Large intestine (tissue), 3 donors: Measurements from ENCODE around the gene TMEM151A. TPM values are rescaled to one million over a fixed set of nuclear protein-coding genes. Genes with fewer than 3 reads are reported as not detected.
"Not testable (repeated sequence)": the region's sequence is repeated elsewhere in the genome, so short reads cannot be mapped to it uniquely, and the experiment has no call there.

ENCODE experiments used
- DNase-seq, 2 donors: peaks; one replicate each; pipeline versions ENCODE4 v3.0.0 to v3.0.0-alpha.2; 2013
- H3K27ac ChIP-seq: one replicate; pipeline ENCODE4 v1.5.1; 2013; ENCODE audit warnings: low read length
- H3K27me3 ChIP-seq: 2 replicates; pipeline ENCODE4 v1.6.1; 2013; ENCODE audit warnings: low read length; ENCODE audit not compliant: control insufficient read depth, insufficient read depth
- H3K36me3 ChIP-seq: 2 replicates; pipeline ENCODE4 v1.6.1; 2013; ENCODE audit warnings: low read length; ENCODE audit not compliant: control insufficient read depth, insufficient read depth
- H3K4me1 ChIP-seq: one replicate; pipeline ENCODE4 v1.6.1; 2013; ENCODE audit warnings: low read length; ENCODE audit not compliant: control insufficient read depth, insufficient read depth
- H3K4me3 ChIP-seq: one replicate; pipeline ENCODE4 v1.5.1; 2013; ENCODE audit warnings: low read length
- H3K9me3 ChIP-seq: one replicate; pipeline ENCODE4 v1.6.1; 2013; ENCODE audit warnings: mild to moderate bottlenecking, low read depth, low read length, moderate library complexity; ENCODE audit not compliant: control insufficient read depth
- WGBS: methylation state at CpG from one replicate; pipeline ENCODE4 v1.1.5; 2013; ENCODE audit warnings: low lambda C conversion rate; ENCODE audit not compliant: insufficient coverage; 5-methylcytosine and 5-hydroxymethylcytosine counted together
- polyA plus RNA-seq: library from polyadenylated mRNA; unstranded; fragments of 120-200 nt; gene quantifications from one replicate; pipeline ENCODE4 v1.2.1, GENCODE V29; 2013

Gene TMEM151A
- polyA plus RNA-seq, 1 donor, result 3.1 TPM

GRCh38 chr11:66276619-66277018, 15.1 kb upstream of the TMEM151A start:
- no CpG with 5 or more reads among the region's 13 CpGs for WGBS
- DNase-seq, H3K27me3 ChIP-seq, H3K4me3 ChIP-seq, H3K27ac ChIP-seq, H3K4me1 ChIP-seq, H3K9me3 ChIP-seq: not testable (repeated sequence)
- H3K36me3 ChIP-seq, result peaks cover 49% of the 10 kb centered on the region

DNA sequence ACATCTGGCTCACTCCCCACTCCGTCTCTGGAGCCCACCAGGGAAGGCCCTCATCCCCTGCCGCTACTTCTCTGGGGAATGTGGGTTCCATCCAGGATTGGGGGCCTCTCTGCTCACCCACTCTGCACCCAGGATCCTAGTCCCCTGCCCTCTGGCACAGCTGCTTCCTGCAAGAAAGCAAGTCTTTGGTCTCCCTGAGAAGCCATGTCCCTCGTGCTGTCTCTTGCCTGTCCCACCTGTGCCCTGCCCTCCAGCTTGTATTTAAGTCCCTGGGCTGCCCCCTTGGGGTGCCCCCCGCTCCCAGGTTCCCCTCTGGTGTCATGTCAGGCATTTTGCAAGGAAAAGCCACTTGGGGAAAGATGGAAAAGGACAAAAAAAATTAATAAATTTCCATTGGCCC, 14.6 kb upstream of the TMEM151A start:
- DNase-seq, H3K4me3 ChIP-seq, H3K9me3 ChIP-seq, H3K4me1 ChIP-seq, H3K27me3 ChIP-seq, H3K27ac ChIP-seq: not testable (repeated sequence)
- WGBS, result no CpG with 5 or more reads among the region's 4 CpGs
- peaks cover 44% of the 10 kb centered on the region for H3K36me3 ChIP-seq

- no CpG with 5 or more reads among the region's 84 CpGs for WGBS
- no peaks in the 10 kb centered on the region for H3K9me3 ChIP-seq
- peaks cover 8% of the 10 kb centered on the region for H3K27me3 ChIP-seq
- DNase-seq, result peak; percentile 58 to 84
- H3K4me3 ChIP-seq, result peak within 1 kb of the TSS; percentile 22
- H3K27ac ChIP-seq, result peak within 1 kb of the TSS; percentile 56
- H3K4me1 ChIP-seq, result peaks cover 10% of the 10 kb centered on the region
- peaks cover 38% of the 10 kb centered on the region for H3K36me3 ChIP-seq
These were observed 14.0 kb upstream of the TMEM151A start, which contains the start of gene CNIH2 for GRCh38 chr11:66277471-66278362. Gene CNIH2, plus strand, starts transcription at chr11:66278175. Its CDS starts 282 bp downstream, at chr11:66278457.

GRCh38 chr11:66278363-66279091, 13.2 kb upstream of the TMEM151A start:
- Histone ChIP-seq H3K27ac (no peak overlapping the region), H3K4me3 (peak overlapping the region; percentile 9), H3K36me3 (peaks cover 36% of the 10 kb centered on the region), H3K9me3 (no peaks in the 10 kb centered on the region), H3K4me1 (peaks cover 10% of the 10 kb centered on the region), H3K27me3 (peaks cover 8% of the 10 kb centered on the region)
- no CpG with 5 or more reads among the region's 45 CpGs for WGBS
- DNase-seq, result no peak

DNA sequence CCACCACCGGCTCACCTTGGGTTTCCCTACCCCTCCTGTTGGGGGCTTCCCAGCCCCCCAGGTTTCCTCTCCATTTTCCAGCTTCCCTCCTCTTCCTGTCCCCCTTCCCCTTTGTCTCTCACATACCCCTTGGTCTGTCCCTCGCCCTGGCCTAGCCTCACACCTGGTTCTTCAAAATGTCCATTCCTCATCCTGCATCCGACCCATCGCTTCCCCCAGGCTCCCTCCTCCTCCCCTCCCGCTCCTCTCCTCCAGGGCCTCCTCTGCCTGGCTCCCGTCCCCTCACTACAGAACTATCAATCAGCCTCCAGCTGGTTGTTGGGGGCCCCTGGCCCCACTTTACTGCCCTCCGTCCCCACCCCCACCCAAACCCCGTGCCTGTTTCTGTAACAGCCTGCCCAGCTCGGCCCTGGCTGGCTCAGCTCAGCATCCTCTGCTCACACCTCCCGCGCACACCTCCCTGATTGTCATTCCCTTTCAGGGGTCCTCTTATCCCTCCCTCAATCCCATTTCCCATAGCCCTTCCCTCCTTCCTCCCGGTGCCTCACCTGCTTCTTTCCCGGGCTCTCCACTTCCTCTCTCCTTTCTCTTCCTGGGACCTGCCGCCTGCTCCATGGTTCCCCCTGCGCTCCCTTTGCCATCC, 12.5 kb upstream of the TMEM151A start:
- H3K4me1 ChIP-seq, result peaks cover 10% of the 10 kb centered on the region
- H3K36me3 ChIP-seq, result peaks cover 35% of the 10 kb centered on the region
- no peaks in the 10 kb centered on the region for H3K9me3 ChIP-seq
- H3K4me3 ChIP-seq, result peak overlapping the region; percentile 7
- 74% methylated on average over 2 of the region's 15 CpGs for WGBS
- H3K27me3 ChIP-seq, result peaks cover 8% of the 10 kb centered on the region
- H3K27ac ChIP-seq, result no peak overlapping the region
- no peak for DNase-seq

GRCh38 chr11:66280428-66280827, 11.3 kb upstream of the TMEM151A start:
- DNase-seq, result no peak
- no peaks in the 10 kb centered on the region for H3K9me3 ChIP-seq
- H3K4me1 ChIP-seq, result peaks cover 10% of the 10 kb centered on the region
- H3K36me3 ChIP-seq, result peaks cover 36% of the 10 kb centered on the region
- WGBS, result no CpG with 5 or more reads among the region's 14 CpGs
- H3K27me3 ChIP-seq, result peaks cover 8% of the 10 kb centered on the region
- H3K4me3 ChIP-seq, result no peak overlapping the region
- H3K27ac ChIP-seq, result no peak overlapping the region

DNA sequence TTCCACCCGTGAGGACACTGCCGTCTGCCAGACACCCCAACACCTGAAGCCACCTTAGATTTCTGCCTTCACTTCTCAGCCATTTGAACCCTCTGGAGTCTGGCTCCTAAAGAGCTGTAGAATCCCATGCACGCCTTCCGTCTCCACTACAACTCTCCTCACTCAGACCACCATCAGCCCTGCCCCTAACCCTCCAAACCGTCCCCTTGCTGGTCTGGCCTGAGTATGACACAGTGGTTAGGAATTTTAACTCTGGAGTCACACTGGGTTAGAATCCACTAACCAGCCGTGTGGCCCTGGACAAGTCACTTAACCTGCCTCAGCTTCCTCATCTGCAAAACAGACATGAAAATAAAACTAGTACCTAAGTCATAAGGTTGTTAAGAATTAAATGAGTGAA, 10.7 kb upstream of the TMEM151A start:
- H3K4me1 ChIP-seq, result peaks cover 10% of the 10 kb centered on the region

DNA sequence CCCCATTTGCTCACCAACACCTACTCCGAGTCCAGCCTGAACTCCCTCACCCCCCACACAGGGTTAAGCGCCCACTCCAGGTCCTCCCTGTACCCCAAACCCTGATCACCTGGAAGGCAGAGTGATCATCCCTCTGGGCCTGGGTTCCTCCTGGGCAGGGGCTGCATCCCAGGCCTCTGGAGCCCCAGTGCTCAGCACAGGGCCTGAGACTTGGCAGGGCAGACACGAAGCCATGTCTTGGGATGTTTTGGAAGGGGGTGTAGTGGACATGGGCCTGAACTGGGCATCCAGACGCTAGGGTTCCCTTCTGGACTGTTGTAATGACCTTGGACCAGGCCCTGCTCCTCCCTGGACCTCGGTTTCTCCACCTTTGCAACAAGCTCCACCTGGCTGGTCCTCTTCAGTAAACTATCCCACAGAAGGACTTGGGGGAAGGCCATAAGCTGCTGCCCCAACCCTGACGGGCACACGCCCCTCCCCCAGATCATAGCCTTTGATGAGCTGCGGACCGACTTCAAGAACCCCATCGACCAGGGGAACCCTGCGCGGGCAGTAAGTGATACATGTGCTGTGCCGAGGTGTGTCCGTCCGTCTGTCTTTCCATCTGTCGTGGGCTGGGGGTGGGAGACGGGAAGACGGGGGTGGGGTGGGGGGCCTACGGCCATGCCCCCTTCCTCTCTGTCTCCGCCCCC, 9.8 kb upstream of the TMEM151A start:
- DNase-seq, result no peak
- Histone ChIP-seq H3K4me1 (peaks cover 13% of the 10 kb centered on the region), H3K36me3 (peaks cover 35% of the 10 kb centered on the region), H3K4me3 (no peak overlapping the region), H3K9me3 (no peaks in the 10 kb centered on the region), H3K27me3 (peaks cover 8% of the 10 kb centered on the region), H3K27ac (no peak overlapping the region)
- 80% methylated on average over 1 of the region's 20 CpGs for WGBS

More for the DNA sequence above, 10.7 kb upstream of the TMEM151A start:
- WGBS, result no CpG with 5 or more reads among the region's 6 CpGs
- peaks cover 36% of the 10 kb centered on the region for H3K36me3 ChIP-seq
- no peak overlapping the region for H3K27ac ChIP-seq
- no peak overlapping the region for H3K4me3 ChIP-seq
- DNase-seq, result no peak
- no peaks in the 10 kb centered on the region for H3K9me3 ChIP-seq
- peaks cover 8% of the 10 kb centered on the region for H3K27me3 ChIP-seq

- H3K9me3 ChIP-seq, result no peaks in the 10 kb centered on the region
- no CpG with 5 or more reads among the region's 35 CpGs for WGBS
- H3K27ac ChIP-seq, result no peak overlapping the region
- H3K4me3 ChIP-seq, result no peak overlapping the region
- peaks cover 8% of the 10 kb centered on the region for H3K27me3 ChIP-seq
- peak; percentile 96 to 98 for DNase-seq
- peaks cover 43% of the 10 kb centered on the region for H3K36me3 ChIP-seq
- peaks cover 15% of the 10 kb centered on the region for H3K4me1 ChIP-seq
These were observed 8.9 kb upstream of the TMEM151A start for GRCh38 chr11:66282468-66283455.
